DOHH2 (cell line): ENCODE measurements around the gene CERS6.

Experiments used
- H3F3A ChIP-seq: fragments of 200-600 bp; sonication (generic), shearing (Covaris generic); 2 replicates; pipeline ENCODE4 v1.6.0; 2016; ENCODE audit warnings: antibody characterized with exemption, mild to moderate bottlenecking; ENCODE audit not compliant: control insufficient read depth, insufficient read depth
- H3K27ac ChIP-seq: fragments of 200-600 bp; sonication (generic); 2 replicates; pipeline ENCODE4 v1.5.1; 2014; ENCODE audit warnings: low read depth, mild to moderate bottlenecking, low read length, moderate library complexity
- H3K27me3 ChIP-seq: fragments of 200-600 bp; sonication (generic); 2 replicates; pipeline ENCODE4 v1.6.1; 2014; ENCODE audit warnings: mild to moderate bottlenecking, low read length, mixed read lengths; ENCODE audit not compliant: control insufficient read depth
- H3K36me3 ChIP-seq: fragments of 200-600 bp; sonication (generic); 2 replicates; pipeline ENCODE4 v1.6.1; 2014; ENCODE audit warnings: mild to moderate bottlenecking, low read length, moderate library complexity, mixed read lengths; ENCODE audit not compliant: control insufficient read depth
- H3K4me1 ChIP-seq: fragments of 200-600 bp; sonication (generic); 2 replicates; pipeline ENCODE4 v1.6.1; 2014; ENCODE audit warnings: mild to moderate bottlenecking, low read length, mixed read lengths; ENCODE audit not compliant: control insufficient read depth
- H3K4me2 ChIP-seq: fragments of 200-600 bp; sonication (generic); 2 replicates; pipeline ENCODE4 v1.6.0; 2014; ENCODE audit warnings: mild to moderate bottlenecking, low read length, moderate library complexity
- H3K4me3 ChIP-seq: fragments of 200-600 bp; sonication (generic); 2 replicates; pipeline ENCODE4 v1.5.1; 2014; ENCODE audit warnings: mild to moderate bottlenecking, low read length, mixed read lengths
- H3K79me2 ChIP-seq: fragments of 200-600 bp; sonication (generic); 2 replicates; pipeline ENCODE4 v1.6.1; 2014; ENCODE audit warnings: mild to moderate bottlenecking, low read length, mixed read lengths; ENCODE audit not compliant: control insufficient read depth
- H3K9me2 ChIP-seq: fragments of 200-600 bp; sonication (generic); replicated peaks from 2 replicates; pipeline ENCODE4 v1.6.1; 2014; ENCODE audit warnings: mild to moderate bottlenecking, low read length, mixed read lengths; ENCODE audit not compliant: control insufficient read depth
- H3K9me3 ChIP-seq: fragments of 200-600 bp; sonication (generic); 2 replicates; pipeline ENCODE4 v1.6.1; 2014; ENCODE audit warnings: antibody characterized with exemption, low read length, mixed read lengths; ENCODE audit not compliant: control insufficient read depth, insufficient read depth
- H4K20me1 ChIP-seq: fragments of 200-600 bp; sonication (generic); 2 replicates; pipeline ENCODE4 v1.6.0; 2014; ENCODE audit warnings: low read depth, mild to moderate bottlenecking, antibody characterized with exemption, low read length, moderate library complexity; ENCODE audit not compliant: control insufficient read depth, insufficient read depth
- CTCF ChIP-seq: fragments of 200-600 bp; sonication (generic); IDR thresholded peaks from one replicate; pipeline ENCODE4 v1.5.1; 2014; ENCODE audit warnings: antibody characterized with exemption, mild to moderate bottlenecking, low read depth, low read length; ENCODE audit not compliant: poor library complexity, severe bottlenecking
- EZH2phosphoT487 ChIP-seq: fragments of 200-600 bp; sonication (generic); IDR thresholded peaks from 2 replicates; pipeline ENCODE4 v1.6.1; 2017; ENCODE audit warnings: borderline replicate concordance, mild to moderate bottlenecking, antibody characterized with exemption, low read length, moderate library complexity, mixed read lengths

The CERS6 gene

GRCh38 chr2:168798076-168798887, 342.2 kb downstream of the CERS6 start:
- Histone ChIP-seq H3K4me2 (no peak overlapping the region), H3F3A (no peaks in the 10 kb centered on the region), H3K27ac (no peak overlapping the region), H3K36me3 (no peaks in the 10 kb centered on the region), H3K27me3 (no peaks in the 10 kb centered on the region), H4K20me1 (no peaks in the 10 kb centered on the region), H3K79me2 (no peaks in the 10 kb centered on the region), H3K9me2 (no peaks in the 10 kb centered on the region; the same call in 1 of the 2 replicates), H3K9me3 (no peaks in the 10 kb centered on the region), H3K4me1 (no peaks in the 10 kb centered on the region), H3K4me3 (no peak overlapping the region)
- no peak for TF ChIP-seq EZH2phosphoT487
- TF ChIP-seq CTCF: no peak

GRCh38 chr2:168798888-168799410, 342.9 kb downstream of the CERS6 start:
- no peak overlapping the region for H3K4me2 ChIP-seq

GRCh38 chr2:168801471-168801870, 345.4 kb downstream of the CERS6 start:
- Histone ChIP-seq H3K9me2 (no peaks in the 10 kb centered on the region), H3K9me3 (no peaks in the 10 kb centered on the region), H3K36me3 (no peaks in the 10 kb centered on the region), H3K27me3 (no peaks in the 10 kb centered on the region), H3F3A (no peaks in the 10 kb centered on the region), H3K4me1 (peaks cover 10% of the 10 kb centered on the region), H3K4me3 (no peak overlapping the region), H4K20me1 (no peaks in the 10 kb centered on the region), H3K4me2 (no peak overlapping the region), H3K27ac (no peak overlapping the region), H3K79me2 (no peaks in the 10 kb centered on the region)
- TF ChIP-seq EZH2phosphoT487 (no peak), CTCF (no peak)

More at GRCh38 chr2:168798888-168799410, 342.9 kb downstream of the CERS6 start:
- Histone ChIP-seq H3K27ac (no peak overlapping the region), H3K4me3 (no peak overlapping the region), H3K9me2 (no peaks in the 10 kb centered on the region; the same call in 1 of the 2 replicates), H3F3A (no peaks in the 10 kb centered on the region), H3K36me3 (no peaks in the 10 kb centered on the region), H3K27me3 (no peaks in the 10 kb centered on the region), H4K20me1 (no peaks in the 10 kb centered on the region), H3K9me3 (no peaks in the 10 kb centered on the region), H3K4me1 (no peaks in the 10 kb centered on the region), H3K79me2 (no peaks in the 10 kb centered on the region)
- TF ChIP-seq CTCF: no peak
